ENCODE measurements around the gene MCTP2. TPM values are rescaled to one million over a fixed set of nuclear protein-coding genes. Genes with fewer than 3 reads are reported as not detected.

Gene MCTP2
- total and polyA plus RNA-seq, 9 of the 15 experiments (the other 6 are each of a cell fraction or from before 2014, with no cell fraction given) = 0.07 TPM; not detected in 8

GRCh38 chr15:94235646-94236045 is 4.3 kb downstream of the MCTP2 start:
- in situ Hi-C loops (cut with MboI) = no loop called here
- no peaks in the 10 kb centered on the region for H3K79me2 ChIP-seq (ENCODE audit: control insufficient read depth, insufficient read depth, low read length)
- POLR2A ChIA-PET = no interaction called here

More at GRCh38 chr15:94235646-94236045, 4.3 kb downstream of the MCTP2 start:
- Histone ChIP-seq H3K4me3 (no peak overlapping the region), H2AFZ (ENCODE audit: low read depth, low read length) (no peak overlapping the region), H3K9ac (ENCODE audit: insufficient read depth in 1 of 2, low read depth in 2 of 2, low read length in 2 of 2) (no peak overlapping the region), H3K27me3 (ENCODE audit: control insufficient read depth in 2 of 2, insufficient read depth in 2 of 2, low read length in 2 of 2) (no peaks in the 10 kb centered on the region), H3K4me1 (replicated peaks in 1 of 2; ENCODE audit: control insufficient read depth in 2 of 2, insufficient read depth in 2 of 2, low read length in 2 of 2) (no peaks in the 10 kb centered on the region), H3K27ac (ENCODE audit: extremely low read depth, low read depth, low read length) (no peak overlapping the region), H3K36me3 (ENCODE audit: control insufficient read depth, insufficient read depth, low read length) (no peaks in the 10 kb centered on the region), H3K9me1 (ENCODE audit: control insufficient read depth, insufficient read depth, low read length) (no peaks in the 10 kb centered on the region), H3K4me2 (ENCODE audit: insufficient read depth, low read length) (no peak overlapping the region), H4K20me1 (replicated peaks; ENCODE audit: control insufficient read depth, insufficient read depth, low read length) (no peaks in the 10 kb centered on the region), H3K9me3 (replicated peaks; ENCODE audit: control insufficient read depth, insufficient read depth, low read depth, low read length) (no peaks in the 10 kb centered on the region)
- ATAC-seq = no peak
- DNase-seq (ENCODE audit: extremely low read depth in 1 of 4, low spot score in 3 of 4) = no peak
- FAIRE-seq = no peak
- BruUV-seq (replicated peaks) = no TSS peak
- 0% methylated on average over 6 of the region's 6 CpGs for WGBS (ENCODE audit: insufficient coverage, low coverage, missing lambda C conversion rate)
- TF ChIP-seq TSC22D4 (tag; IDR thresholded peaks at IDR 0.05) (no peak), ZNF431 (CRISPR knock-in tag; IDR thresholded peaks at IDR 0.05) (no peak), PTBP1 (IDR thresholded peaks at IDR 0.05; ENCODE audit: low read depth, low read length) (no peak), ZNF586 (CRISPR knock-in tag; conservative IDR thresholded peaks at IDR 0.05) (no peak), CUX1 (CRISPR knock-in tag; IDR thresholded peaks at IDR 0.05) (no peak), RBM34 (IDR thresholded peaks at IDR 0.05; ENCODE audit: borderline replicate concordance, insufficient read depth, low read length) (no peak), POLR2A (conservative IDR thresholded peaks at IDR 0.05) (no peak), ZBTB33 (CRISPR knock-in tag; IDR thresholded peaks at IDR 0.05) (no peak), RBM39 (optimal IDR thresholded peaks at IDR 0.05; ENCODE audit: low read depth, low read length) (no peak)
- CTCF ChIA-PET (ENCODE audit: low intra/inter-chr PET ratio) = no interaction called here
- intact Hi-C loops (cut with micrococcal nuclease) = no loop called here

Measured in K562 (cell line).